Naive B cell (primary cell): ENCODE results near the gene ITGAD. TPM values are rescaled to one million over a fixed set of nuclear protein-coding genes. Genes with fewer than 3 reads are reported as not detected.
A peak's percentile ranks its signal among the peaks of the same experiment; 100 is the strongest.

Experiments used
- ATAC-seq, 2 donors: fragments of 150-1000 bp; cut with Tn5 transposase; 2 replicates each; pipeline ENCODE4 v1.10.0; 2021; ENCODE audit warnings: low read depth in 2 of 2, mild to moderate bottlenecking in 2 of 2, moderate library complexity in 2 of 2
- DNase-seq: peaks from one replicate; pipeline ENCODE4 v3.0.0; 2022
- H3K27ac Mint-ChIP-seq, 6 donors: one replicate each; pipeline ENCODE4 v1.8.0; 2020 to 2022; ENCODE audit warnings: mild to moderate bottlenecking in 6 of 6, mixed read lengths in 6 of 6, moderate library complexity in 5 of 6, inconsistent platforms in 2 of 6
- H3K27me3 Mint-ChIP-seq, 3 donors: one replicate each; pipeline ENCODE4 v1.8.0; 2021 to 2022; ENCODE audit warnings: mixed read lengths in 3 of 3, mild to moderate bottlenecking in 1 of 3
- H3K36me3 Mint-ChIP-seq, 2 donors: one replicate each; pipeline ENCODE4 v1.8.0; 2020 to 2022; ENCODE audit warnings: mixed read lengths in 2 of 2, inconsistent platforms in 1 of 2, mild to moderate bottlenecking in 1 of 2
- H3K4me1 Mint-ChIP-seq, 3 donors: one replicate each; pipeline ENCODE4 v1.8.0; 2020 to 2022; ENCODE audit warnings: mixed read lengths in 3 of 3, inconsistent platforms in 1 of 3, mild to moderate bottlenecking in 1 of 3, moderate library complexity in 1 of 3
- H3K4me3 Mint-ChIP-seq, 8 donors: one replicate each; pipeline ENCODE4 v1.8.0; 2020 to 2022; ENCODE audit warnings: mild to moderate bottlenecking in 8 of 8, mixed read lengths in 8 of 8, moderate library complexity in 8 of 8, inconsistent platforms in 2 of 8
- H3K9me3 Mint-ChIP-seq, 7 donors: one replicate each; pipeline ENCODE4 v1.8.0; 2020 to 2022; ENCODE audit warnings: mixed read lengths in 7 of 7, mild to moderate bottlenecking in 5 of 7, inconsistent platforms in 2 of 7, moderate library complexity in 1 of 7
- polyA plus RNA-seq, 6 donors: library from polyadenylated mRNA; unstranded; fragments of 300-500 nt; fragmentation: Illumina TruSeq; gene quantifications; one replicate each; pipeline ENCODE4 v1.2.3, GENCODE V29; 2021; ENCODE audit warnings: low read depth in 6 of 6

ITGAD gene
- polyA plus RNA-seq, 6 donors from 2014 or later, result not detected

DNA sequence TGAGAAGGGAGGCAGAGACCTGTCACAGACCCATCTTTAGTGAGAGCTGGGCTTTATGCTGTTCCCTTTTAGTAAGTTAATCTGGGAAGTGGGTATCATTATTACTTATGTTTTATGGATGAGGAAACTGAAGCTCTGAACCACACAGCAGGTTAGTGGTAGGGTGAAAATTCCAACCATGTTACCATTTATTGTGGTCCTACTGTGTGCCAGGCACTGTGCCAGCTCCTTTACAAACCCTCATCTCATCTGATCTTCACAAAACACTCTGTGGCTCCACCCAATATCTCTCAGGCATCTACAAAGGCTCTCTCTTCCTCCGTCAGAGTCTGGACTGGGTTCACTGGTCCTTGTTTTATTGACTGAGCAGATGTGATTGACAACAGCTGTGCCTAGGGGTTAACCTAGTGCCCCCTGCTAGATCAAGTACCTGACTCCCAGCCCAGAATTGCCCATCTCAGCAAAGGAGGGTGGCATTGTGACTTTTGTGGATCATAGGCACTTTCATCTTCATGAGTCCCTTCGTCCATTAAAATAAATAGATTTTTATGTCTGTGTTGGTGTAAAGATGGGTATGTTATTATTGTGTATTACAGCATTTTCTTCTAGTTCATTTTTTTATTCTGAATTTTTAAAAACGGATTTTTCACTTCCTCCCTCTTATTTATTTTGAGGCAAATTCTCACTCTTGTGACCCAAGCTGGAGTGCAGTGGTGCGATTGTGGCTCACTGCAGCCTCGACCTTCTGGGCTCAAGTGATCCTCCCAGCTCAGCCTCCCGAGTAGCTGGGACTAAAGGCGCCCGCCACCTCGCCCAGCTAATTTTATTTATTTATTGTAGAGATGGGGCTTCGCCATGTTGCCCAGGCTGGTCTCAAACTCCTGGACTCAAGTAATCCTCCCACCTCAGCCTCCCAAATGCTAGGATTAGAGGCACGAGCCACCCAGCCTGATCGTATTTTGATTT, 81.9 kb downstream of the ITGAD start:
- Mint-ChIP-seq H3K9me3 (no peaks in the 10 kb centered on the region), H3K4me1 (peaks cover 26 to 31% (median 29%) of the 10 kb centered on the region in 3 donors), H3K36me3 (no peaks in the 10 kb centered on the region), H3K27me3 (peaks cover 0 to 30% (median 5%) of the 10 kb centered on the region in 3 donors), H3K4me3 (peak overlapping the region in 4 of 8 donors; percentile 16 to 80 (median 74)), H3K27ac (no peak overlapping the region)
- ATAC-seq, result no peak
- DNase-seq, result no peak

DNA sequence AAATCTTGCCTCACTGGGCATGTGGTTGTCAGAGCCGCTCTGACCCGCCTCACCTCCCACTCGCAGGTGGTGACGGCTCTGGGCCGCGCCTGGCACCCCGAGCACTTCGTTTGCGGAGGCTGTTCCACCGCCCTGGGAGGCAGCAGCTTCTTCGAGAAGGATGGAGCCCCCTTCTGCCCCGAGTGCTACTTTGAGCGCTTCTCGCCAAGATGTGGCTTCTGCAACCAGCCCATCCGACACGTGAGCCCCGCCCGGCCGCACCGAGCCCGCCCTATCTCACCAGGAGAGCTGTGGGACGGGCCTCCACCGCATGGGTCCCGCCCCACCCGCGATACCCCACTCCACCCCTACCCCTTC, 82.8 kb downstream of the ITGAD start:
- H3K27me3 Mint-ChIP-seq, result peaks cover 0 to 30% (median 13%) of the 10 kb centered on the region in 3 donors
- peak overlapping the region; percentile 80 to 94 (median 88) for H3K4me3 Mint-ChIP-seq
- H3K9me3 Mint-ChIP-seq, result no peaks in the 10 kb centered on the region
- no peak for DNase-seq
- ATAC-seq, result no peak
- H3K4me1 Mint-ChIP-seq, result peaks cover 26 to 36% (median 29%) of the 10 kb centered on the region in 3 donors
- no peak overlapping the region for H3K27ac Mint-ChIP-seq
- H3K36me3 Mint-ChIP-seq, result no peaks in the 10 kb centered on the region

Other genes starting within 250 kb of the ITGAD start
- under 1 TPM in 4 of 6 donors, not detected in 2; 0.40 to 0.85 (median 0.64) TPM for gene PRSS36, start 243.3 kb upstream of the ITGAD start, polyA plus RNA-seq
- gene FUS, start 213.2 kb upstream of the ITGAD start, polyA plus RNA-seq, result 100 to 1,000 TPM in 5 of 6 donors, 10 to 100 TPM in 1; 79.0 to 177 (median 145) TPM
- 10 to 100 TPM; 48.8 to 79.2 (median 68.8) TPM for gene PYCARD, start 190.6 kb upstream of the ITGAD start, polyA plus RNA-seq
- not detected for gene TRIM72, start 179.2 kb upstream of the ITGAD start, polyA plus RNA-seq
- gene PYDC1, start 176.2 kb upstream of the ITGAD start, polyA plus RNA-seq, result not detected
- 1 to 10 TPM in 4 of 6 donors, under 1 TPM in 2; 0.27 to 4.4 (median 1.6) TPM for gene ITGAM, start 133.4 kb upstream of the ITGAD start, polyA plus RNA-seq
- 1 to 10 TPM in 2 of 6 donors, under 1 TPM in 2, not detected in 2; 0.57 to 1.1 (median 0.91) TPM for gene ITGAX, start 38.2 kb upstream of the ITGAD start, polyA plus RNA-seq
- gene COX6A2, start 35.0 kb downstream of the ITGAD start, polyA plus RNA-seq, result not detected
- gene ZNF843, start 49.5 kb downstream of the ITGAD start, polyA plus RNA-seq, result under 1 TPM in 1 of 6 donors, not detected in 5; 0.33 TPM
- 1 to 10 TPM; 4.2 to 8.2 (median 6.1) TPM for gene ARMC5, start 66.2 kb downstream of the ITGAD start, polyA plus RNA-seq
- gene TGFB1I1, start 78.8 kb downstream of the ITGAD start, polyA plus RNA-seq, result 1 to 10 TPM in 2 of 6 donors, under 1 TPM in 2, not detected in 2; 0.57 to 1.4 (median 0.94) TPM
- under 1 TPM in 3 of 6 donors, not detected in 3; 0.15 to 0.20 (median 0.18) TPM for gene SLC5A2, start 89.8 kb downstream of the ITGAD start, polyA plus RNA-seq
- 10 to 100 TPM; 12.6 to 25.3 (median 21.2) TPM for gene RUSF1, start 115.1 kb downstream of the ITGAD start, polyA plus RNA-seq
- not detected for gene AHSP, start 134.6 kb downstream of the ITGAD start, polyA plus RNA-seq